ENCODE results near the gene CD7. TPM values are rescaled to one million over a fixed set of nuclear protein-coding genes. Genes with fewer than 3 reads are reported as not detected.
A peak's percentile ranks its signal among the peaks of the same experiment; 100 is the strongest.

CD7 gene
- total and polyA plus RNA-seq, 9 of the 15 experiments (the other 6 are each of a cell fraction or from before 2014, with no cell fraction given): 0.21 to 0.35 TPM; not detected in 7

DNA sequence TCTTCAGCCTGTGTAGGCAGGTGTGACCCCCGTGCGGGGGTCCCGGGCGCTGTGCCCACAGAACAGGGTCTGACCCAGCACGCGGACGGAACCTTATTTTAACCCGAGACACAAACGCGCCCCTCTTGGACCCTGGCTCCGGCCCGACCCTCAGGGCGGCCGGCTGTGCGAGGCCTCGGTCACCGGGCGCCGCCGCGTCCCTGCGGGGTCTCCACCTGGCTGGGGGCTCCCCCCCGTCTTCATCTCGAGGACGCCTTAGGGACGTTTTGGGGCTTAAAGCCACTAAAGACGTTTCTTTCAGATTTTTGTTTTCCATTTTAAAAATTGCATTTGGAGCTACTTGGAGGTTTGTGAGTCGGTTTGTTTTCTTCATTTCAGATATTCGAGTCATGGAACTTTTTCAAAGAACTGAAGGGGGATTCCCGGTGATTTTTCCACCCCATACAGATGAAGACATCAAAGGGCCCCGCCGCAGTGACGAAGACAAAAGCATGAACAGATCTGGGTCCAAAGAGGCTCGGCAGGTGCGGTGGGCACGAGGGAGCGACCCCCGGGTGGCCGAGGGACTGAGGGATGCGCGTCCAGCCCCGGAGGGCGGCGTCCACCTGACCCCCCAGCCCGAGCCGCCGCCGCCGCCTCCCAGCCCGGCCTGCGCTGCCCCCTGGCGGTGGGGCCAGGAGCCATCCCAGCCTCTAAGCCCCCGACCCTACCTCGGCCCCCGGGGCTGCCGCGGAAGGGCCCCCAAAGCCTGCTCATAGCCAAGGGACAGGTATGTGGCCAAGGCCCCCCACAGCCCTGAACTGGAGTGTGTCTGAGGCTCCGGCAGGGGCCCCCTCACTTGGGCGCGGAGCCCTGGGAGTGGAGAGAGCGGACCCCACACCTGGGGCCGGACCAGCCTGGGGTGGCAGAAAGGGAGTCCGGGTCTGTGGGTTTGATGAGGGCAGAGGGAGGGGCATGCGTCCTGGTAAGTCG lies 3.8 kb upstream of the CD7 start (continued):
- TF ChIP-seq ZNF699 (CRISPR knock-in tag; IDR thresholded peaks at IDR 0.05; ENCODE audit: insufficient replicate concordance): no peak
- no peak for TF ChIP-seq KAT8 (IDR thresholded peaks at IDR 0.05; ENCODE audit: low read depth)
- TF ChIP-seq JUND (IDR thresholded peaks at IDR 0.05; ENCODE audit: borderline replicate concordance, low read depth, low read length): no peak
- no peak for TF ChIP-seq JUND (tag; IDR thresholded peaks at IDR 0.05; ENCODE audit: borderline replicate concordance, low read depth, low read length)
- TF ChIP-seq ZNF76 (CRISPR knock-in tag; IDR thresholded peaks at IDR 0.05; ENCODE audit: borderline replicate concordance): no peak
- no peak for TF ChIP-seq MCM5 (IDR thresholded peaks at IDR 0.05; ENCODE audit: low read depth)
- TF ChIP-seq, protein P1, sequence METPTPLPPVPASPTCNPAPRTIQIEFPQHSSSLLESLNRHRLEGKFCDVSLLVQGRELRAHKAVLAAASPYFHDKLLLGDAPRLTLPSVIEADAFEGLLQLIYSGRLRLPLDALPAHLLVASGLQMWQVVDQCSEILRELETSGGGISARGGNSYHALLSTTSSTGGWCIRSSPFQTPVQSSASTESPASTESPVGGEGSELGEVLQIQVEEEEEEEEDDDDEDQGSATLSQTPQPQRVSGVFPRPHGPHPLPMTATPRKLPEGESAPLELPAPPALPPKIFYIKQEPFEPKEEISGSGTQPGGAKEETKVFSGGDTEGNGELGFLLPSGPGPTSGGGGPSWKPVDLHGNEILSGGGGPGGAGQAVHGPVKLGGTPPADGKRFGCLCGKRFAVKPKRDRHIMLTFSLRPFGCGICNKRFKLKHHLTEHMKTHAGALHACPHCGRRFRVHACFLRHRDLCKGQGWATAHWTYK (CRISPR knock-in tag; IDR thresholded peaks at IDR 0.05): peak; percentile 67; the same call in 1 of the 2 replicates
- no peak for TF ChIP-seq ZFP1 (CRISPR knock-in tag; IDR thresholded peaks at IDR 0.05)
- TF ChIP-seq ETV5 (CRISPR knock-in tag; IDR thresholded peaks at IDR 0.05; ENCODE audit: low read depth): no peak
- TF ChIP-seq ZNF282 (CRISPR knock-in tag; IDR thresholded peaks at IDR 0.05): no peak
- TF ChIP-seq SRF (CRISPR knock-in tag; IDR thresholded peaks at IDR 0.05): no peak
- TF ChIP-seq SMARCA4 (IDR thresholded peaks at IDR 0.05): no peak
- TF ChIP-seq, protein P2, sequence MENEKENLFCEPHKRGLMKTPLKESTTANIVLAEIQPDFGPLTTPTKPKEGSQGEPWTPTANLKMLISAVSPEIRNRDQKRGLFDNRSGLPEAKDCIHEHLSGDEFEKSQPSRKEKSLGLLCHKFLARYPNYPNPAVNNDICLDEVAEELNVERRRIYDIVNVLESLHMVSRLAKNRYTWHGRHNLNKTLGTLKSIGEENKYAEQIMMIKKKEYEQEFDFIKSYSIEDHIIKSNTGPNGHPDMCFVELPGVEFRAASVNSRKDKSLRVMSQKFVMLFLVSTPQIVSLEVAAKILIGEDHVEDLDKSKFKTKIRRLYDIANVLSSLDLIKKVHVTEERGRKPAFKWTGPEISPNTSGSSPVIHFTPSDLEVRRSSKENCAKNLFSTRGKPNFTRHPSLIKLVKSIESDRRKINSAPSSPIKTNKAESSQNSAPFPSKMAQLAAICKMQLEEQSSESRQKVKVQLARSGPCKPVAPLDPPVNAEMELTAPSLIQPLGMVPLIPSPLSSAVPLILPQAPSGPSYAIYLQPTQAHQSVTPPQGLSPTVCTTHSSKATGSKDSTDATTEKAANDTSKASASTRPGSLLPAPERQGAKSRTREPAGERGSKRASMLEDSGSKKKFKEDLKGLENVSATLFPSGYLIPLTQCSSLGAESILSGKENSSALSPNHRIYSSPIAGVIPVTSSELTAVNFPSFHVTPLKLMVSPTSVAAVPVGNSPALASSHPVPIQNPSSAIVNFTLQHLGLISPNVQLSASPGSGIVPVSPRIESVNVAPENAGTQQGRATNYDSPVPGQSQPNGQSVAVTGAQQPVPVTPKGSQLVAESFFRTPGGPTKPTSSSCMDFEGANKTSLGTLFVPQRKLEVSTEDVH (IDR thresholded peaks at IDR 0.05; ENCODE audit: low read depth, partially characterized antibody): no peak
- no peak for TF ChIP-seq NFE2L1 (tag; IDR thresholded peaks at IDR 0.05; ENCODE audit: borderline replicate concordance, low read depth)
- TF ChIP-seq ZNF445 (CRISPR knock-in tag; IDR thresholded peaks at IDR 0.05; ENCODE audit: low read depth): no peak
- TF ChIP-seq, protein P3, sequence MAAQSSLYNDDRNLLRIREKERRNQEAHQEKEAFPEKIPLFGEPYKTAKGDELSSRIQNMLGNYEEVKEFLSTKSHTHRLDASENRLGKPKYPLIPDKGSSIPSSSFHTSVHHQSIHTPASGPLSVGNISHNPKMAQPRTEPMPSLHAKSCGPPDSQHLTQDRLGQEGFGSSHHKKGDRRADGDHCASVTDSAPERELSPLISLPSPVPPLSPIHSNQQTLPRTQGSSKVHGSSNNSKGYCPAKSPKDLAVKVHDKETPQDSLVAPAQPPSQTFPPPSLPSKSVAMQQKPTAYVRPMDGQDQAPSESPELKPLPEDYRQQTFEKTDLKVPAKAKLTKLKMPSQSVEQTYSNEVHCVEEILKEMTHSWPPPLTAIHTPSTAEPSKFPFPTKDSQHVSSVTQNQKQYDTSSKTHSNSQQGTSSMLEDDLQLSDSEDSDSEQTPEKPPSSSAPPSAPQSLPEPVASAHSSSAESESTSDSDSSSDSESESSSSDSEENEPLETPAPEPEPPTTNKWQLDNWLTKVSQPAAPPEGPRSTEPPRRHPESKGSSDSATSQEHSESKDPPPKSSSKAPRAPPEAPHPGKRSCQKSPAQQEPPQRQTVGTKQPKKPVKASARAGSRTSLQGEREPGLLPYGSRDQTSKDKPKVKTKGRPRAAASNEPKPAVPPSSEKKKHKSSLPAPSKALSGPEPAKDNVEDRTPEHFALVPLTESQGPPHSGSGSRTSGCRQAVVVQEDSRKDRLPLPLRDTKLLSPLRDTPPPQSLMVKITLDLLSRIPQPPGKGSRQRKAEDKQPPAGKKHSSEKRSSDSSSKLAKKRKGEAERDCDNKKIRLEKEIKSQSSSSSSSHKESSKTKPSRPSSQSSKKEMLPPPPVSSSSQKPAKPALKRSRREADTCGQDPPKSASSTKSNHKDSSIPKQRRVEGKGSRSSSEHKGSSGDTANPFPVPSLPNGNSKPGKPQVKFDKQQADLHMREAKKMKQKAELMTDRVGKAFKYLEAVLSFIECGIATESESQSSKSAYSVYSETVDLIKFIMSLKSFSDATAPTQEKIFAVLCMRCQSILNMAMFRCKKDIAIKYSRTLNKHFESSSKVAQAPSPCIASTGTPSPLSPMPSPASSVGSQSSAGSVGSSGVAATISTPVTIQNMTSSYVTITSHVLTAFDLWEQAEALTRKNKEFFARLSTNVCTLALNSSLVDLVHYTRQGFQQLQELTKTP (IDR thresholded peaks at IDR 0.05; ENCODE audit: low read depth in 1 of 2, partially characterized antibody in 2 of 2): no peak
- TF ChIP-seq PHB2 (IDR thresholded peaks at IDR 0.05; ENCODE audit: low read depth): no peak
- no peak for TF ChIP-seq NFRKB (IDR thresholded peaks at IDR 0.05; ENCODE audit: low read depth)

Data from K562 (cell line).